Ishikawa (cell line): ENCODE results near the gene LDB3.

Source experiments
- CEBPB ChIP-seq: IDR thresholded peaks from 2 replicates; pipeline ENCODE4 v1.6.1; 2012
- CREB1 ChIP-seq: IDR thresholded peaks from 2 replicates; pipeline ENCODE4 v1.6.1; 2012; ENCODE audit warnings: low read depth
- EGR1 ChIP-seq: IDR thresholded peaks from 2 replicates; pipeline ENCODE4 v1.6.1; 2012
- EP300 ChIP-seq: IDR thresholded peaks from 2 replicates; pipeline ENCODE4 v1.6.1; 2012; ENCODE audit warnings: borderline replicate concordance
- MAX ChIP-seq: IDR thresholded peaks from 2 replicates; pipeline ENCODE4 v1.6.1; 2012
- NFIC ChIP-seq: IDR thresholded peaks from 2 replicates; pipeline ENCODE4 v1.6.1; 2012
- RAD21 ChIP-seq: IDR thresholded peaks from 2 replicates; pipeline ENCODE4 v1.6.1; 2012; ENCODE audit warnings: low read depth
- REST ChIP-seq: IDR thresholded peaks from 2 replicates; pipeline ENCODE4 v1.6.1; 2012; ENCODE audit warnings: low read depth, mild to moderate bottlenecking
- TAF1 ChIP-seq: IDR thresholded peaks from 2 replicates; pipeline ENCODE4 v1.6.1; 2012; ENCODE audit warnings: low read depth, mild to moderate bottlenecking
- TCF12 ChIP-seq: IDR thresholded peaks from 2 replicates; pipeline ENCODE4 v1.6.1; 2012; ENCODE audit warnings: low read depth
- TEAD4 ChIP-seq: IDR thresholded peaks from 2 replicates; pipeline ENCODE4 v1.6.1; 2012
- USF1 ChIP-seq: IDR thresholded peaks from 2 replicates; pipeline ENCODE4 v1.6.1; 2012
- YY1 ChIP-seq: IDR thresholded peaks from 2 replicates; pipeline ENCODE4 v1.6.1; 2012; ENCODE audit warnings: low read depth
- ZBTB7A ChIP-seq: IDR thresholded peaks from 2 replicates; pipeline ENCODE4 v1.6.1; 2012; ENCODE audit warnings: low read depth

The LDB3 gene

GRCh38 chr10:86678999-86679792 lies 10.9 kb downstream of the LDB3 start:
- TF ChIP-seq NFIC, result no peak

GRCh38 chr10:86681047-86681446 lies 12.7 kb downstream of the LDB3 start:
- TF ChIP-seq YY1 (no peak), MAX (no peak), NFIC (peak; percentile 80), TCF12 (no peak), TEAD4 (no peak), TAF1 (no peak), ZBTB7A (no peak), CREB1 (no peak)

DNA sequence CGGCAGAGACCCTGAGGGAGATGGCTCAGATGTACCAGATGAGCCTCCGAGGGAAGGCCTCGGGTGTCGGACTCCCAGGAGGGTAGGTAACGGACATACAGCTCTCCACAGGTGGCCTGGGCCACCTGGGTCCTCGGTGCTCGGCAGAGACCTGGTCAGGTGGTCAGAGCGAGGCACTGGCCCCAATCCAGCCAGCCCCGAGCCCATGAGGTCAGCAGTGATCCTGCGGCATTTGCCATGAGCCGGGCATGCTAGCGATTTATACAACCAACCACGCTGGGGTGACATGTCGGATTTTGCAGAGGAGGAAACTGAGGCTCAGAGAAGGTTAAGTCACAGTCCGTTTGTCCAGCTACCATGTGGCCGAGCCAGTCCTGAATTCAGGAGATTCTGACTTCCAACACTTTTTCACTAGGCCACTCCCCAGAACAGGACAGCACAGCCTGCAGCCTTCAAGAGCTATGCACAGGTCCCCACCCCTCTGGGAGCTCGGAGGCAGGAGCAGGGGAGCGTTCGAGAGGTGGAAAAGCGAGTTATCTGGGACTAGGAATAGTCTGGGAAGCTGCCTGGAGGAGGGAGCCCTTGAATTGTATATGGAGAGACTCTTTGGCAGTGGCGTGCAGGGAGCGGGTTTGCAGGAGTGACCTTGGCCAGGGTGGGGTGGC lies 13.5 kb downstream of the LDB3 start:
- TF ChIP-seq NFIC, result no peak
- no peak for TF ChIP-seq TCF12
- no peak for TF ChIP-seq USF1
- TF ChIP-seq YY1, result no peak
- no peak for TF ChIP-seq ZBTB7A
- no peak for TF ChIP-seq RAD21
- TF ChIP-seq CEBPB, result no peak

- TF ChIP-seq REST, result no peak
Measured at GRCh38 chr10:86682675-86683074, 14.4 kb downstream of the LDB3 start.

DNA sequence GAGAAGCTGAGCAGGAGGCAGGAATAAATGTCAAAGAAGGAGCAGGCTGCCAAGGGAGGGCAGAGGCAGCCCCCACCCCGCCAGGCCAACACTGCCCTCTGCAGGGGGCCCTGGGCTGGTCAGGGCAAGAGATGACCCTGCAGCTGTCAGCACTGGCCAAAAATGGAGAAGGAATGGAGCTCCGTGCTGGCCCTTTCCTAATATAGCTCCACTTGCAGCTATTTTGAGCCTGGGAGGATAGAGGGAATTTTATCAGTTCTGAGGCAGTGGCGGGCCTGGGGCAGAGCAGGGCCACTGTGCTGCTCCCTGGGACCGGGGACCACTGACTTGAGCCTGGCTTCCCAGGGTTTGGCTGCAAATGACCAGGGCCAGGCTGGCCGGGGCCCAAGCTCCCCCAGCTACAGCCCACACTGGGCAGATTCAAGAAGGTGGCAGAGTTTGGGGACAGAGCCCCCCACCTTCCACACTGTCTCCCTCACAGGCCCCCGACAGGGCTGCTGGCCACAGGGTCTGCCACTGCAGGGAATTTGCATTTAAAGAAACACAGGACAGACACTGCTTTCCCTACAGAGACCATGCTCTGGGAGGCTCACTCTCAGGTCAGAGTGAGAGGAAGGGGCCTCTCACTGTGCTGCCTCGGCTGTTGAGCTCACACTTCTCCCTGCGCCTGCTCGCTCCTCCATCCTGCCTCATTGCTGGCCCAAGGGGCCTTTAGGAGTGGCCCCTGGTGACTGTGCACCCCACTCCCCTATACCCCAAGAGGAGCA lies 16.2 kb downstream of the LDB3 start:
- no peak for TF ChIP-seq EP300
- TF ChIP-seq USF1, result no peak
- no peak for TF ChIP-seq YY1
- TF ChIP-seq RAD21, result peak; percentile 77
- no peak for TF ChIP-seq MAX
- no peak for TF ChIP-seq CREB1

- TF ChIP-seq CREB1, result no peak
- no peak for TF ChIP-seq CEBPB
- no peak for TF ChIP-seq MAX
- TF ChIP-seq EP300, result no peak
- TF ChIP-seq YY1, result no peak
- no peak for TF ChIP-seq ZBTB7A
- TF ChIP-seq RAD21, result no peak
- no peak for TF ChIP-seq EGR1
- TF ChIP-seq TAF1, result no peak
- no peak for TF ChIP-seq REST
- no peak for TF ChIP-seq TCF12
Measured at GRCh38 chr10:86685416-86685815, 17.1 kb downstream of the LDB3 start.
